B cell (primary cell): Measurements from ENCODE around the gene ASIC3. TPM values are rescaled to one million over a fixed set of nuclear protein-coding genes. Genes with fewer than 3 reads are reported as not detected.

Source experiments
- ATAC-seq: fragments of 200-7000 bp; cut with Tn5 transposase; one replicate; pipeline ENCODE4 v1.10.0; 2021; ENCODE audit warnings: low read depth, mild to moderate bottlenecking, moderate number of reproducible peaks, moderate library complexity
- CTCF ChIA-PET: fragments of 350-600 bp; sonication (Branson Sonifier 250); formaldehyde crosslinking; loops from one replicate; lab custom pipeline; 2021; ENCODE audit warnings: antibody characterized with exemption, inconsistent platforms; lab: Charles Lee
- POLR2A ChIA-PET: fragments of 350-600 bp; sonication (Branson Sonifier 250); formaldehyde crosslinking; loops from one replicate; lab custom pipeline; 2021; ENCODE audit warnings: antibody characterized with exemption; lab: Charles Lee
- DNase-seq: peaks from one replicate; pipeline ENCODE4 v3.0.0; 2013
- H2AFZ ChIP-seq: 2 replicates; pipeline ENCODE4 v1.6.1; 2012; ENCODE audit warnings: mild to moderate bottlenecking, low read depth, low read length; ENCODE audit not compliant: insufficient read depth, poor library complexity, severe bottlenecking
- H3K27ac ChIP-seq, 2 donors: 1 replicate in 1 of 2; 2 replicates in 1 of 2; pipeline ENCODE4 v1.5.1; 2012 to 2013; ENCODE audit warnings: low read length in 2 of 2, mild to moderate bottlenecking in 2 of 2, moderate library complexity in 1 of 2
- H3K27me3 ChIP-seq, 4 experiments: fragments of 200-600 bp in 1 of 4; sonication (generic) in 1 of 4; replicated peaks in 1 of 4; 1 replicate in 2 of 4; 2 replicates in 2 of 4; pipeline versions ENCODE4 v1.6.1 to v1.7.0; 2013 to 2016; ENCODE audit warnings: low read length in 3 of 4, mild to moderate bottlenecking in 2 of 4, mixed read lengths in 1 of 4, moderate library complexity in 1 of 4; ENCODE audit not compliant: insufficient read depth in 4 of 4, control insufficient read depth in 3 of 4; ENCODE audit errors: control extremely low read depth in 1 of 4
- H3K36me3 ChIP-seq, 2 experiments: replicated peaks in 1 of 2; 1 replicate in 1 of 2; 2 replicates in 1 of 2; pipeline versions ENCODE4 v1.6.1 to v1.7.1; 2013; ENCODE audit warnings: low read length in 1 of 2; ENCODE audit not compliant: insufficient read depth in 2 of 2, control insufficient read depth in 1 of 2; ENCODE audit errors: control extremely low read depth in 1 of 2, extremely low read depth in 1 of 2
- H3K4me1 ChIP-seq, 2 donors: fragments of 200-600 bp in 1 of 2; sonication (generic) in 1 of 2; 1 replicate in 1 of 2; 2 replicates in 1 of 2; pipeline versions ENCODE4 v1.5.1 to v1.6.1; 2013 to 2017; ENCODE audit warnings: low read length in 2 of 2; ENCODE audit not compliant: control insufficient read depth in 2 of 2, insufficient read depth in 2 of 2
- H3K4me2 ChIP-seq: replicated peaks from 2 replicates; pipeline ENCODE3; 2012; ENCODE audit warnings: mild to moderate bottlenecking, low read depth, low read length; ENCODE audit not compliant: poor library complexity, severe bottlenecking
- H3K4me3 ChIP-seq, 5 experiments: fragments of 200-600 bp in 1 of 5; sonication (generic) in 1 of 5; 1 replicate in 3 of 5; 2 replicates in 2 of 5; pipeline versions ENCODE4 v1.5.1 to v1.7.0; 2011 to 2016; ENCODE audit warnings: low read length in 4 of 5, mild to moderate bottlenecking in 4 of 5, low read depth in 2 of 5, control low read depth in 1 of 5, moderate library complexity in 1 of 5; ENCODE audit not compliant: insufficient read depth in 1 of 5; ENCODE audit errors: control extremely low read depth in 1 of 5, extremely low read depth in 1 of 5
- H3K79me2 ChIP-seq: fragments of 200-600 bp; sonication (generic); one replicate; pipeline ENCODE4 v1.6.0; 2016; ENCODE audit warnings: low read length; ENCODE audit not compliant: control insufficient read depth, insufficient read depth
- H3K9ac ChIP-seq: fragments of 200-600 bp; sonication (generic); 2 replicates; pipeline ENCODE4 v1.6.1; 2017; ENCODE audit warnings: mild to moderate bottlenecking, low read length, moderate library complexity
- H3K9me3 ChIP-seq, 3 donors: one replicate each; pipeline versions ENCODE4 v1.6.1 to v1.7.1; 2013; ENCODE audit warnings: low read length in 2 of 3; ENCODE audit not compliant: control insufficient read depth in 2 of 3, insufficient read depth in 1 of 3; ENCODE audit errors: control extremely low read depth in 1 of 3
- H4K20me1 ChIP-seq: 2 replicates; pipeline ENCODE4 v1.6.0; 2012; ENCODE audit warnings: mild to moderate bottlenecking, low read length; ENCODE audit not compliant: insufficient read depth, control insufficient read depth, poor library complexity, severe bottlenecking
- H3K27ac Mint-ChIP-seq: one replicate; pipeline ENCODE4 v1.8.0; 2021; ENCODE audit warnings: mixed read lengths
- H3K27me3 Mint-ChIP-seq: one replicate; pipeline ENCODE4 v1.8.0; 2021; ENCODE audit warnings: mixed read lengths
- H3K4me1 Mint-ChIP-seq: one replicate; pipeline ENCODE4 v1.8.0; 2021; ENCODE audit warnings: mixed read lengths
- H3K4me3 Mint-ChIP-seq: one replicate; pipeline ENCODE4 v1.8.0; 2021; ENCODE audit warnings: mixed read lengths
- H3K9me3 Mint-ChIP-seq: one replicate; pipeline ENCODE4 v1.8.0; 2022; ENCODE audit warnings: mixed read lengths; ENCODE audit not compliant: insufficient read depth
- CTCF ChIP-seq: fragments of 200-600 bp; IDR thresholded peaks from one replicate; pipeline ENCODE4 v1.8.0; 2022; ENCODE audit warnings: antibody characterized with exemption, mild to moderate bottlenecking
- EZH2 ChIP-seq: IDR thresholded peaks from 2 replicates; pipeline ENCODE4 v1.6.1; 2012; ENCODE audit warnings: borderline replicate concordance, low read depth, mild to moderate bottlenecking, moderate library complexity, low read length; ENCODE audit not compliant: insufficient read depth, poor library complexity, severe bottlenecking
- WGBS: methylation state at CpG from one replicate; pipeline ENCODE4 v1.1.5; 2013; ENCODE audit warnings: missing lambda C conversion rate; ENCODE audit not compliant: insufficient coverage; 5-methylcytosine and 5-hydroxymethylcytosine counted together
- intact Hi-C: fragments of 100-400 bp; cut with micrococcal nuclease; formaldehyde crosslinking; loops from one replicate; pipeline ENCODE4 v1.10.0; 2022
- polyA plus RNA-seq: library from polyadenylated mRNA; depleted of rRNA; stranded (reverse); fragments of >200 nt; gene quantifications from 2 replicates; pipeline ENCODE4 v1.2.3, GENCODE V29; 2012
- total RNA-seq, 2 donors: library from RNA; stranded (reverse); fragments of 120-200 nt in 1 of 2; gene quantifications; 1 replicate in 1 of 2; 2 replicates in 1 of 2; pipeline versions ENCODE4 v1.2.3 to v1.2.4, GENCODE V29; 2013 to 2022

ASIC3 gene
- total and polyA plus RNA-seq, 2 donors (not counting 1 experiment from before 2014, with no cell fraction given) = 4.8 to 5.0 TPM

GRCh38 chr7:151035026-151035717, 13.2 kb upstream of the ASIC3 start:
- TF ChIP-seq EZH2 (no peak), CTCF (no peak)
- POLR2A ChIA-PET = no interaction called here
- no peak overlapping the region for H3K27ac Mint-ChIP-seq
- Histone ChIP-seq H3K79me2 (peaks cover 3% of the 10 kb centered on the region), H3K4me2 (no peak overlapping the region), H3K4me1 (no peaks in the 10 kb centered on the region), H3K9me3 (no peaks in the 10 kb centered on the region), H3K27ac (no peak overlapping the region), H3K4me3 (no peak overlapping the region), H3K27me3 (no peaks in the 10 kb centered on the region), H3K36me3 (peaks cover 0 to 23% of the 10 kb centered on the region in 2 experiments), H3K9ac (no peak overlapping the region), H2AFZ (no peak overlapping the region), H4K20me1 (no peaks in the 10 kb centered on the region)
- no peaks in the 10 kb centered on the region for H3K27me3 Mint-ChIP-seq
- CTCF ChIA-PET = no interaction called here
- no peak overlapping the region for H3K4me3 Mint-ChIP-seq
- ATAC-seq (no peak), DNase-seq (no peak)
- H3K9me3 Mint-ChIP-seq = no peaks in the 10 kb centered on the region
- no peaks in the 10 kb centered on the region for H3K4me1 Mint-ChIP-seq
- 95% methylated on average over 19 of the region's 21 CpGs for WGBS
- intact Hi-C loops = no loop called here

- H3K9me3 Mint-ChIP-seq = no peaks in the 10 kb centered on the region
- intact Hi-C loops = no loop called here
- no peaks in the 10 kb centered on the region for H3K27me3 ChIP-seq
- ChIA-PET POLR2A (no interaction called here), CTCF (no interaction called here)
- DNase-seq (no peak), ATAC-seq (no peak)
- H3K36me3 ChIP-seq = peaks cover 0 to 23% of the 10 kb centered on the region in 2 experiments
- no peaks in the 10 kb centered on the region for H4K20me1 ChIP-seq
- peaks cover 3% of the 10 kb centered on the region for H3K79me2 ChIP-seq
- H2AFZ ChIP-seq = no peak overlapping the region
- H3K9ac ChIP-seq = no peak overlapping the region
- H3K9me3 ChIP-seq = no peaks in the 10 kb centered on the region
- H3K27ac ChIP-seq = no peak overlapping the region
- H3K4me3 ChIP-seq = no peak overlapping the region
- 99% methylated on average over 16 of the region's 17 CpGs for WGBS
- H3K4me2 ChIP-seq = no peak overlapping the region
- no peaks in the 10 kb centered on the region for H3K4me1 Mint-ChIP-seq
- H3K4me1 ChIP-seq = no peaks in the 10 kb centered on the region
- H3K4me3 Mint-ChIP-seq = no peak overlapping the region
- H3K27me3 Mint-ChIP-seq = no peaks in the 10 kb centered on the region
- TF ChIP-seq EZH2 (no peak), CTCF (no peak)
- no peak overlapping the region for H3K27ac Mint-ChIP-seq
These were observed 12.4 kb upstream of the ASIC3 start for GRCh38 chr7:151035902-151036301.
